ENCODE results near the gene GREB1. TPM values are rescaled to one million over a fixed set of nuclear protein-coding genes. Genes with fewer than 3 reads are reported as not detected.

The GREB1 gene
- total RNA-seq, 4 donors from 2014 or later: 8.1 to 74.3 (median 26.7) TPM

DNA sequence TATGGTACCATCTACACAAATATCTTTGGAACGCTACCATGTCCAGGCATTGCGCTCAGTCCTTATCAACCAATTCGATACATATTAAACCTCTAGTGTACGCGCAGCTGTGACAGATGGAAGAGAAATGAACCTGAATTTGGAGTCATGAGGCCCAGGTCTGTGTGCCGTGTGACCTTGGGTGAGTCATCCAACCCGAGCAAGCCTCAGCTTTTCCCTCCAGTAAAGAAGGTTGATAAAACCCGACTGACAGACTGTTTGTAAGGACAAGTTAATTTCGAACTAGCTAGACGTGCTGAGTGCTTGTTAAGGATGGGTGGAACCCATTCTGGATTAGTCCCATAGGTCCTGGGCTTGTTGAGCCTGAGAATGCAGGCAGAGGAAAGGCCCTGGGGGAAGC lies 28.2 kb downstream of the GREB1 start:
- H3K27me3 ChIP-seq: no peaks in the 10 kb centered on the region
- H3K4me3 ChIP-seq: no peak overlapping the region
- no peaks in the 10 kb centered on the region for H3K9me3 ChIP-seq
- H3K4me1 ChIP-seq: no peaks in the 10 kb centered on the region
- peaks cover 0 to 18% (median 0%) of the 10 kb centered on the region in 3 donors for H3K36me3 ChIP-seq
- no peak for DNase-seq (ENCODE audit: low spot score in 2 of 2)
- H3K27ac ChIP-seq: no peak overlapping the region
- TF ChIP-seq, protein P1, sequence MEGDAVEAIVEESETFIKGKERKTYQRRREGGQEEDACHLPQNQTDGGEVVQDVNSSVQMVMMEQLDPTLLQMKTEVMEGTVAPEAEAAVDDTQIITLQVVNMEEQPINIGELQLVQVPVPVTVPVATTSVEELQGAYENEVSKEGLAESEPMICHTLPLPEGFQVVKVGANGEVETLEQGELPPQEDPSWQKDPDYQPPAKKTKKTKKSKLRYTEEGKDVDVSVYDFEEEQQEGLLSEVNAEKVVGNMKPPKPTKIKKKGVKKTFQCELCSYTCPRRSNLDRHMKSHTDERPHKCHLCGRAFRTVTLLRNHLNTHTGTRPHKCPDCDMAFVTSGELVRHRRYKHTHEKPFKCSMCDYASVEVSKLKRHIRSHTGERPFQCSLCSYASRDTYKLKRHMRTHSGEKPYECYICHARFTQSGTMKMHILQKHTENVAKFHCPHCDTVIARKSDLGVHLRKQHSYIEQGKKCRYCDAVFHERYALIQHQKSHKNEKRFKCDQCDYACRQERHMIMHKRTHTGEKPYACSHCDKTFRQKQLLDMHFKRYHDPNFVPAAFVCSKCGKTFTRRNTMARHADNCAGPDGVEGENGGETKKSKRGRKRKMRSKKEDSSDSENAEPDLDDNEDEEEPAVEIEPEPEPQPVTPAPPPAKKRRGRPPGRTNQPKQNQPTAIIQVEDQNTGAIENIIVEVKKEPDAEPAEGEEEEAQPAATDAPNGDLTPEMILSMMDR (IDR thresholded peaks at IDR 0.05): no peak
- no peak for TF ChIP-seq POLR2A (IDR thresholded peaks at IDR 0.05)
- TF ChIP-seq EP300 (IDR thresholded peaks at IDR 0.05): no peak
- 91% methylated on average over 10 of the region's 10 CpGs for WGBS, 2 donors

- Histone ChIP-seq H3K36me3 (peaks cover 0 to 18% (median 0%) of the 10 kb centered on the region in 3 donors), H3K27ac (no peak overlapping the region), H3K4me3 (no peak overlapping the region), H3K27me3 (no peaks in the 10 kb centered on the region), H3K9me3 (no peaks in the 10 kb centered on the region), H3K4me1 (no peaks in the 10 kb centered on the region)
- no peak for DNase-seq (ENCODE audit: low spot score in 2 of 2)
- WGBS, 2 donors: 93 to 96% methylated on average over 5 of the region's 5 CpGs
- TF ChIP-seq EP300 (IDR thresholded peaks at IDR 0.05) (no peak), POLR2A (IDR thresholded peaks at IDR 0.05) (no peak)
- TF ChIP-seq, protein P1 (IDR thresholded peaks at IDR 0.05): no peak
Observed at GRCh38 chr2:11562476-11562875, 28.6 kb downstream of the GREB1 start.

GRCh38 chr2:11563784-11564666 lies 30.2 kb downstream of the GREB1 start:
- DNase-seq (ENCODE audit: low spot score in 2 of 2): no peak
- Histone ChIP-seq H3K36me3 (peaks cover 0 to 27% (median 0%) of the 10 kb centered on the region in 3 donors), H3K4me3 (no peak overlapping the region), H3K27ac (no peak overlapping the region), H3K4me1 (no peaks in the 10 kb centered on the region), H3K27me3 (no peaks in the 10 kb centered on the region), H3K9me3 (no peaks in the 10 kb centered on the region)
- 91 to 97% methylated on average over 8 of the region's 8 CpGs for WGBS, 2 donors
- TF ChIP-seq, protein P1 (IDR thresholded peaks at IDR 0.05): no peak
- TF ChIP-seq EP300 (IDR thresholded peaks at IDR 0.05) (no peak), POLR2A (IDR thresholded peaks at IDR 0.05) (no peak)

DNA sequence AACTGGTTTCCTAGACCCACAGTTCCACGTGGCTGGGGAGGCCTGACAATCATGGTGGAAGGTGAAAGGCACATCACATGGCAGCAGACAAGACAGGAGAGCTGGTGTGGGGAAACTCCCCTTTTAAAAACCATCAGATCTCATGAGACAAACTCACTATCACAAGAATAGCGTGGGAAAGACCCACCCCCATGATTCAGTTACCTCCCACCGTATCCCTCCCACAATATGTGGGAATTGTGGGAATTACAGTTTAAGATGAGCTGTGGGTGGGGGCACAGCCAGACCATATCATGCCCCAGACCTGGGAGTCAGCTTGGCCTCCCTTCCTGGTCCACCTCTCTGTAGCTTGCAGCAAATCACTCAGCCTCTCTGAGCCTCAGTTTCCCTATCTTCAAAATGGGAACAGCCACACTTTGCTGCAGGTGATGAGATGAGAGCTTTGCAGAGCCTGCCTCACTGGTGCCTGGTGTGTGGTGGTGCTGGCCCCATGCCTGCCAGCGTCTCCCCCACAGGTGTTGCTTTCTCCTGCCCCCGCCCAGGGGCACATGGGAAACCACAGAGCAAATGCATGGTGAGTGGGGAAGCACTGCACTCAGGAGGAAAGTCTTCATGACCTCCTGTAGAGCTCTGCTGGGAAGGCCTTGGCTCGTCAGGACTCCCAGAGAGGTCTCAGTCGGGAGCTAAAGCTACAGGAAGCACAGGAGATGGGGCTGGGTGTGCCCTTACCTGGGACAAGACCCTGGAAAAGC lies 31.1 kb downstream of the GREB1 start:
- Histone ChIP-seq H3K27me3 (no peaks in the 10 kb centered on the region), H3K4me1 (no peaks in the 10 kb centered on the region), H3K36me3 (peaks cover 0 to 27% (median 0%) of the 10 kb centered on the region in 3 donors), H3K4me3 (no peak overlapping the region), H3K27ac (no peak overlapping the region), H3K9me3 (no peaks in the 10 kb centered on the region)
- TF ChIP-seq EP300 (IDR thresholded peaks at IDR 0.05) (no peak), POLR2A (IDR thresholded peaks at IDR 0.05) (no peak)
- TF ChIP-seq, protein P1 (IDR thresholded peaks at IDR 0.05): no peak
- DNase-seq (ENCODE audit: low spot score in 2 of 2): no peak
- WGBS, 2 donors: 93 to 96% methylated on average over 7 of the region's 7 CpGs

DNA sequence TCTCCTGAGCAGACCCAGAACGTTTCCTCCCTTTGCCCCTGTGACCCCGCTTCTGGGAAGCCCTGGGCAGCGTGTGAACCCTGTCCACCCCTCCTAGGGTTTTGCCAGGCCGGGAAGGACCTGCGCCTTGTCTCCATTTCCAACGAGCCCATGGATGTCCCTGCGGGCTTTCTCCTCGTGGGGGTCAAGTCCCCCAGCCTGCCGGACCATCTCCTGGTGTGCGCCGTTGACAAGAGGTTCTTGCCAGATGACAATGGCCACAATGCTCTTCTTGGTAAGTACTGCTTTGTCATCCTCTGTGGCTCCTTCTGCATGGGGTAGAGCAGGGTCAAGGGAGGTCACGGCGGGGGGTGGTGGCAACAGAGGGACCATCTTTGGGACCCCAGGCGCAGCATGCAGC lies 32.5 kb downstream of the GREB1 start:
- Histone ChIP-seq H3K9me3 (no peaks in the 10 kb centered on the region), H3K4me1 (peaks cover 0 to 8% (median 0%) of the 10 kb centered on the region in 4 donors), H3K27ac (no peak overlapping the region), H3K36me3 (peaks cover 0 to 27% (median 0%) of the 10 kb centered on the region in 3 donors), H3K27me3 (no peaks in the 10 kb centered on the region), H3K4me3 (no peak overlapping the region)
- DNase-seq (ENCODE audit: low spot score in 2 of 2): no peak
- WGBS, 2 donors: 84 to 87% methylated on average over 12 to 14 of the region's 14 CpGs
- TF ChIP-seq, protein P1 (IDR thresholded peaks at IDR 0.05): no peak
- TF ChIP-seq EP300 (IDR thresholded peaks at IDR 0.05) (no peak), POLR2A (IDR thresholded peaks at IDR 0.05) (no peak)

All from tibial nerve (tissue), 4 donors.